ENCODE measurements around the gene ANK3.
A peak's percentile ranks its signal among the peaks of the same experiment; 100 is the strongest.

ANK3 gene

DNA sequence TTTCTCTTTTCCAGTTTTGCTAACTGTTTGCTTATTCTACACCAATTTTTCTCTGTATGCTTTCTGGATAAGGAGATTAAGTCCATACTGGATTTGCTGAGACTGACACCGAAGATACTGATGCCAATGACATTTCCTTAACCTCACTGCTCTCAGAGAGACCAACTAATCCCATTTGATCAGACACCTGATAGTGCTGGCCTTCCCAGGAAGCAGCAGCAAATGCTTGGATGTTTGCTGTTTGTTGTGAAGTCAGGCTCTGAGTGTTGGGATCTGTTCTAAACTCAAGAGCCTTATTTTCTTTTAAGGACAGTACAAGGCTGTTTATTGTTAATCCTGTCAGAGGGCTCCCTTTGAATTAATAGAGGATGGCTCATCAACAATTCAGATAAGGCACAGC lies 143.3 kb downstream of the ANK3 start:
- H3K4me3 ChIP-seq (replicated peaks in 1 of 2; ENCODE audit: low read depth in 2 of 2, low read length in 2 of 2): no peak overlapping the region
- TF ChIP-seq, protein P1, sequence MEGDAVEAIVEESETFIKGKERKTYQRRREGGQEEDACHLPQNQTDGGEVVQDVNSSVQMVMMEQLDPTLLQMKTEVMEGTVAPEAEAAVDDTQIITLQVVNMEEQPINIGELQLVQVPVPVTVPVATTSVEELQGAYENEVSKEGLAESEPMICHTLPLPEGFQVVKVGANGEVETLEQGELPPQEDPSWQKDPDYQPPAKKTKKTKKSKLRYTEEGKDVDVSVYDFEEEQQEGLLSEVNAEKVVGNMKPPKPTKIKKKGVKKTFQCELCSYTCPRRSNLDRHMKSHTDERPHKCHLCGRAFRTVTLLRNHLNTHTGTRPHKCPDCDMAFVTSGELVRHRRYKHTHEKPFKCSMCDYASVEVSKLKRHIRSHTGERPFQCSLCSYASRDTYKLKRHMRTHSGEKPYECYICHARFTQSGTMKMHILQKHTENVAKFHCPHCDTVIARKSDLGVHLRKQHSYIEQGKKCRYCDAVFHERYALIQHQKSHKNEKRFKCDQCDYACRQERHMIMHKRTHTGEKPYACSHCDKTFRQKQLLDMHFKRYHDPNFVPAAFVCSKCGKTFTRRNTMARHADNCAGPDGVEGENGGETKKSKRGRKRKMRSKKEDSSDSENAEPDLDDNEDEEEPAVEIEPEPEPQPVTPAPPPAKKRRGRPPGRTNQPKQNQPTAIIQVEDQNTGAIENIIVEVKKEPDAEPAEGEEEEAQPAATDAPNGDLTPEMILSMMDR (IDR thresholded peaks at IDR 0.05; ENCODE audit: low read depth, low read length): no peak
- DNase-seq (ENCODE audit: low read depth in 2 of 2): no peak

DNA sequence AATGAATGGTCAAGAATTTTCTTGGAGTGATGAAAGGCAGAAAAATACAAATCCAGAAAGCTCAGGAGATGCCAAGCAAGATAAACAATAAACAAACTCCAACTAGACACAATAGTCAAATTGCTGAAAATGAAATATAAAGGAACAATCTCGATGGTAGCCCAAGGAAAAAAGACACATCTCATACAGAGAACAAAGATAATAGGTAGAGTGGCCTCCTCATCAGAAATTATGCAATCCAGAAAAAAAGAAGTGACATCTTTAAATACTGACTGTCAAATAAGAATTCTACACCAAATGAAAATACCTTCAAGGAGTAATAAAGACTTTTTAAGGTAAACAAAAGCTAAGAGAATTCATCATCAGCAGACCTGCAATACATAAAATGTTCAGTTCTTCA lies 150.4 kb downstream of the ANK3 start:
- TF ChIP-seq, protein P1 (IDR thresholded peaks at IDR 0.05; ENCODE audit: low read depth, low read length): no peak
- no peak for DNase-seq (ENCODE audit: low read depth in 2 of 2)
- H3K4me3 ChIP-seq (replicated peaks in 1 of 2; ENCODE audit: low read depth in 2 of 2, low read length in 2 of 2): no peak overlapping the region

DNA sequence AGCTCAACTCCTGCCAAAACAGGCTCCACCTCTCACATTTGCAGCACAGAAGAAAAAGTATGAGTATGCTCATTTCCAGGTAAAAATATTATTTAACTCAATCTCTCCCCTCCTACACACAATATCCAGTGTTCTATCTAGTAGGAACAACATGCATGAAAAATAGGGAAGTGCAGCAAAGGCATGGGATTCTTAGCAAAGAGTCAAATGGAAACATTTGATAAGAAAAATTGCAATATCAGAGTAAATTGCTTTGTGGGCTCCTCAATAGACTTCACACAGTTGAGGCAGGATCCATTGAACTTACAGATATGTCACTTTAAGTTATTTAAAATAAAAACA lies 150.9 kb downstream of the ANK3 start:
- TF ChIP-seq, protein P1 (IDR thresholded peaks at IDR 0.05; ENCODE audit: low read depth, low read length): no peak
- no peak overlapping the region for H3K4me3 ChIP-seq (replicated peaks in 1 of 2; ENCODE audit: low read depth in 2 of 2, low read length in 2 of 2)
- no peak for DNase-seq (ENCODE audit: low read depth in 2 of 2)

DNA sequence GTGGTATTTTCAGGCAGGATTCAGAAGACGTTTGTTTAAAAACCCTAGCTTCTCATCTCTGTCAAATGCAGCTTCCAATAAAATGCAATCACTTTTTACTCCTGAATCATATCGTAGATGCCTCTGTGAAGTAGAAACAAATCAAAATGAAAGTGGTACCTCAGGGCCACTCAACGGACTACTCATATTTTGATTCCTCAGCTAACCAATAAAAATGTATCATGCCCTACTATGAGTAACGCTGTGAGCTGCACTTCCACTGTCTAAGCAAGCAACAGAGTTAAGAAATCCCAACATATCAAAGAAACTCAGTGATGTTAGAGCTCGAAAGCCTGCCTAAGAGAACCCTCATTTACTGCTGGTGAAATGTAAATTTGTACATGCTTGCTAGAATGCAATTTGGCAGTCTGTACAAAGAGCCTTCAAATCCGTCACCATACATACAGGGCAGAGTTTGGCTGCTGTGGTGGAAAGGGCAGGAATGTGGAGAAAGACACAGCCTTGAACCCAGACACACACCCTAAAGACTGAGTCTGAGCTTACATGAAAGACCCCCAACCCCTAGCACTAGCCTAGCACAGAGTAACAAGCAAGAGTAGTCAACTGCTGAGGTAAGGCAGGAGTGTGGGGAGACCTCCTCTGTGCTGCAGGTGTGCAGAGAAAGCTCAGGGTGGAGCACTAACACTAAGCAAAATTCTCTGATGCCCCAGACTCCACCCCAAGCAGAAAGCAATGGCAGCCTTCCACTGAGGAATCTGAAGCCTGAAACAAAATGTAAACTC lies 151.5 kb downstream of the ANK3 start:
- no peak overlapping the region for H3K4me3 ChIP-seq (replicated peaks in 1 of 2; ENCODE audit: low read depth in 2 of 2, low read length in 2 of 2)

DNA sequence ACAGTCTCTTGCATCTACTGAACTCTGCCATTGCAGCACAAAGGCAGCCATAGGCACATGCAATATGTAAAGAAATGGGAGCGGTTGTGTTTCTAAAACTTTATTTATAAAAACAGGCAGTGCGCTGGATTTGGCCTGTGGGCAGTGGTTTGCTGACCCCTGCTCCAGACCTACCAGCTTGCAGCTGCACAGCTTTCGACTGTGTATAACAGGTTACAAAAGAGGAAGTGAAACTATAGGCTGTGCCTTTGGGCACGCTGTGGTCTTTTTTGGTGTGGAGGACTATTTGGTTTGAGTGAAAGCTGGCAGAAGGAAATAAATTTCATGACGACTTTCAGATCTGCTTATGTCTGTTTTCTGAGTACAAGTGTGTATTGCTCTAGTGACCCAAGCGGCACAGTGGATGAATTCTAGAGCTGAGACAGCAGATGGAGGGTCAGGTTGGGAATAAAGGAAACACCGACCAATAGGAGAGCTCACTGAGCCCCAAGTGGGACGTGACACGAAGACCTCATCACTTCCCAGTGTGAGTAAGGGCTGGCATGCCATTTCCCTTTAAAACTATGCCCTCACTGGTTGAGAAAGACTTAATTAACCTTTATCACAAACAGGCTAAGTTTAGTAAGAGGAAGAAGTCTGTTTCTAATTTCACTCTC lies 152.7 kb downstream of the ANK3 start:
- TF ChIP-seq, protein P1 (IDR thresholded peaks at IDR 0.05; ENCODE audit: low read depth, low read length): no peak
- peak; percentile 25 to 43 for DNase-seq (ENCODE audit: low read depth in 2 of 2)
- no peak overlapping the region for H3K4me3 ChIP-seq (replicated peaks in 1 of 2; ENCODE audit: low read depth in 2 of 2, low read length in 2 of 2)

More for the DNA sequence above, 151.5 kb downstream of the ANK3 start:
- DNase-seq (ENCODE audit: low read depth in 2 of 2): peak; percentile 60 to 80
- TF ChIP-seq, protein P1 (IDR thresholded peaks at IDR 0.05; ENCODE audit: low read depth, low read length): peak; percentile 34

DNA sequence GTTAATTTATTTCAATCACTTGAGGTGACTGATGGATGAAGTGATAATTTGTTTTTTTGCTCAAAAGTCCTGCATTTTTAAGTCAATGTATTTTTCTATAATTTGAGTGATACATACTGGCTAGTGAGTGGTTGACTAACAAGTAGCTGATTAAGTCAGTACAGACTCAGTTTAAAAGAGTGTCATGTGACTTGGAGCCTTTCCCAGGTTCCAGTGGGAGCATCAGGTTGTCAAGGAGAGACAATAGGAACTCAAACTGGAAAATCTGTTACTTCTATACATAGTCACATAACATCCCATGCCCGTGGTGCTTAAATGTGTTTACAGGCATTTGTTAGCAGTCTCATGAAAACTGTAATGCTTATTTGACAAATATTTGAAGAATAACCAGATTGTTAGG lies 154.7 kb downstream of the ANK3 start:
- peak; percentile 62 to 64 for DNase-seq (ENCODE audit: low read depth in 2 of 2)
- H3K4me3 ChIP-seq (replicated peaks in 1 of 2; ENCODE audit: low read depth in 2 of 2, low read length in 2 of 2): no peak overlapping the region
- TF ChIP-seq, protein P1 (IDR thresholded peaks at IDR 0.05; ENCODE audit: low read depth, low read length): no peak
